ENCODE data around the gene ACSF3. TPM values are rescaled to one million over a fixed set of nuclear protein-coding genes. Genes with fewer than 3 reads are reported as not detected.

ACSF3 gene
- total and polyA plus RNA-seq, 2 experiments from 2014 or later = 27.6 to 32.2 TPM

DNA sequence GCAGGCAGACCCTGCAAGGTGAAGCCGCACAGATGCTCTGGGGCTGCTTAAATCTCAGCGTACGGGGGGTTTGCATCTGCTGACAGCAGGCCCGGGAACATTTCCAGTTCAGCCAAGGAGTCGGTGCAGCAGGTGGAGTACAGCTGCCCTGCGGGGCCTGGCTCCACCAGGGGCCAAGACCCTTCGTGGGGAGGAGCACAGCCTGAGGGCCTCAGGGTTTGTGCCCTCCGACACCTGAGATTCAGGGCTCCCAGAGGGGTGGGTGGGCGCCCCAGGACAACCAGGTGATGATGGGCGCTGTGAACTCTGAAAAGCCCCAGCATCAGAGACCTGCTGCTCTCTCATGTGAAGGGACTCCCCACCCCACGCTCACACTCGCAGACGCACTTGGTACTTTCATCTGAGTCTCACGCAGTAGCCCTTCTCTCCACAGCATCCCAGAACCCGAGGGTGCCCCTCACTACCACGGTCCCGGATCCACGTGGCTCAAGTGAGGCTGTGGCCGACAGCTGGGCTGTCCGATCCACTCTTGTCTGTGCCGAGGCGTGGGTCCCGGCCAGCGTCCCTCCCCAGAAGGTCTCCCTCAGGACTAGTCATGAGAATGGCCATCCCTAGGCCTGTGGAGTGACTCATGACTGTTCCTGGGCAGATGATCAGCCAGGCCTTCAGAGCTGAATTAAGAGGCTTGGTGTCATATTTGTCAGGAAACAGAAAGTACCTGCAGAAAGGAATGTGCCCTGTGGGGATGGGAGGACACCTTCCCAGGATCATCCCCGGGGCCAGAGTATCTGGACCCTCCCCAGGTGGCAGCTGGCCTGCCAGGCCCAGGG lies 29.6 kb downstream of the ACSF3 start:
- no peaks in the 10 kb centered on the region for H3K4me1 ChIP-seq (ENCODE audit: low read depth)
- no peak for DNase-seq (ENCODE audit: low read depth in 1 of 2, low spot score in 1 of 2)
- peaks cover 10% of the 10 kb centered on the region for H3K36me3 ChIP-seq
- H3K27me3 ChIP-seq = no peaks in the 10 kb centered on the region
- no peak overlapping the region for H3K27ac ChIP-seq
- H3K9me3 ChIP-seq (ENCODE audit: low read depth) = no peaks in the 10 kb centered on the region
- TF ChIP-seq, protein P1, sequence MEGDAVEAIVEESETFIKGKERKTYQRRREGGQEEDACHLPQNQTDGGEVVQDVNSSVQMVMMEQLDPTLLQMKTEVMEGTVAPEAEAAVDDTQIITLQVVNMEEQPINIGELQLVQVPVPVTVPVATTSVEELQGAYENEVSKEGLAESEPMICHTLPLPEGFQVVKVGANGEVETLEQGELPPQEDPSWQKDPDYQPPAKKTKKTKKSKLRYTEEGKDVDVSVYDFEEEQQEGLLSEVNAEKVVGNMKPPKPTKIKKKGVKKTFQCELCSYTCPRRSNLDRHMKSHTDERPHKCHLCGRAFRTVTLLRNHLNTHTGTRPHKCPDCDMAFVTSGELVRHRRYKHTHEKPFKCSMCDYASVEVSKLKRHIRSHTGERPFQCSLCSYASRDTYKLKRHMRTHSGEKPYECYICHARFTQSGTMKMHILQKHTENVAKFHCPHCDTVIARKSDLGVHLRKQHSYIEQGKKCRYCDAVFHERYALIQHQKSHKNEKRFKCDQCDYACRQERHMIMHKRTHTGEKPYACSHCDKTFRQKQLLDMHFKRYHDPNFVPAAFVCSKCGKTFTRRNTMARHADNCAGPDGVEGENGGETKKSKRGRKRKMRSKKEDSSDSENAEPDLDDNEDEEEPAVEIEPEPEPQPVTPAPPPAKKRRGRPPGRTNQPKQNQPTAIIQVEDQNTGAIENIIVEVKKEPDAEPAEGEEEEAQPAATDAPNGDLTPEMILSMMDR (IDR thresholded peaks at IDR 0.05; ENCODE audit: low read depth, low read length) = no peak
- H3K4me3 ChIP-seq = no peak overlapping the region

DNA sequence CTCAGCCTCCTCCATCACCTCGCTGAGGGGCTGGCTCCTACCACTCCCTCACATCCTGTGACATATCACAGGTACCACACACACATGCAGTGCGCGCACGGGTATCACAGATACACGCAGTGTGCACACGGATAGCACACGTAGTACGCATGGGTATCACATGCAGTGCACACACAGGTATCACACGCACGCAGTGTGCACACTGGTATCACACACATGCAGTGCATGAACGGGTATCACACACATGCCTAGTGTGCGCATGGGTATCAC lies 30.1 kb downstream of the ACSF3 start:
- peaks cover 10% of the 10 kb centered on the region for H3K36me3 ChIP-seq
- TF ChIP-seq, protein P1 (IDR thresholded peaks at IDR 0.05; ENCODE audit: low read depth, low read length) = no peak
- H3K4me3 ChIP-seq = no peak overlapping the region

DNA sequence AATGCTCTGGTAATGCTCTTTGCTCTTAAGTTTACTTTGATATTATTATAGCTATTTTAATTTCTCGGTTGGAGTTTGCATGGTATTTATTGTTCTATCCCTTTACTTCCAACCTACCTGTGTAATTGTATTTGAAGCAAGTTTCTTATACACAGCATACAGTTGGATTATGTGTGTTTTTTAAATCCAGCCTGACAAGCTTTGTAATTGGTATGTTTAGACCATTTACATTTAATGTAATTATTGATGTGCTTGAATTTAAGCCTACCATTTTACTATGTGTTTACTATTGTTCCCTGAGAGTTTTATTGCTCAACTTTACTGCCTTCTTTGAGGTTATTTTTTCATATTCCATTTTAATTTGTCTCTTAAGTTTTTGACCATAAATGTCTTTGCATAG lies 35.7 kb downstream of the ACSF3 start:
- DNase-seq (ENCODE audit: low read depth in 1 of 2, low spot score in 1 of 2) = no peak
- no peak overlapping the region for H3K4me3 ChIP-seq
- TF ChIP-seq, protein P1 (IDR thresholded peaks at IDR 0.05; ENCODE audit: low read depth, low read length) = no peak
- H3K27me3 ChIP-seq = no peaks in the 10 kb centered on the region
- H3K4me1 ChIP-seq (ENCODE audit: low read depth) = no peaks in the 10 kb centered on the region
- H3K27ac ChIP-seq = no peak overlapping the region
- no peaks in the 10 kb centered on the region for H3K9me3 ChIP-seq (ENCODE audit: low read depth)
- peaks cover 5% of the 10 kb centered on the region for H3K36me3 ChIP-seq

More for the DNA sequence above, 30.1 kb downstream of the ACSF3 start:
- Histone ChIP-seq H3K27ac (no peak overlapping the region), H3K4me1 (ENCODE audit: low read depth) (no peaks in the 10 kb centered on the region), H3K27me3 (no peaks in the 10 kb centered on the region), H3K9me3 (ENCODE audit: low read depth) (no peaks in the 10 kb centered on the region)
- no peak for DNase-seq (ENCODE audit: low read depth in 1 of 2, low spot score in 1 of 2)

DNA sequence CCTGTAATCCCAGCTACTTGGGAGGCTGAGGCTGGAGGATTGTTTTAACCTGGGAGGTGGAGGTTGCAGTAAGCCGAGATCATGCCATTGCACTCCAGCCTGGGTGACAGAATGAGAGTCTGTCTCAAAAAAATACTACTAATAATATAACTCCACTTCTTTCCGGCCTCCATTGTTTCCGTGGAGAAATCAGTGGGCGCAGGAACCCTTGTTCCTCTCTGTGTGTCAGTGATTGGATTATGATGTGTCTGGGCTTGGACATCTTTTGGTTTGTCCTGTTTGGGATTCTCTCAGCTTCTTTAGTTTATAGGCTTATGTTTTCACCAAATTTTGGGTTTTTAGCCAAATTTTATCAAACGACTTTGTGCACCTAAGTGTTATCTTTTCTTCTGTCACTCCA lies 36.8 kb downstream of the ACSF3 start:
- Histone ChIP-seq H3K4me3 (no peak overlapping the region), H3K27ac (no peak overlapping the region), H3K9me3 (ENCODE audit: low read depth) (no peaks in the 10 kb centered on the region), H3K4me1 (ENCODE audit: low read depth) (no peaks in the 10 kb centered on the region), H3K36me3 (peaks cover 5% of the 10 kb centered on the region), H3K27me3 (no peaks in the 10 kb centered on the region)
- TF ChIP-seq, protein P1 (IDR thresholded peaks at IDR 0.05; ENCODE audit: low read depth, low read length) = no peak
- no peak for DNase-seq (ENCODE audit: low read depth in 1 of 2, low spot score in 1 of 2)

DNA sequence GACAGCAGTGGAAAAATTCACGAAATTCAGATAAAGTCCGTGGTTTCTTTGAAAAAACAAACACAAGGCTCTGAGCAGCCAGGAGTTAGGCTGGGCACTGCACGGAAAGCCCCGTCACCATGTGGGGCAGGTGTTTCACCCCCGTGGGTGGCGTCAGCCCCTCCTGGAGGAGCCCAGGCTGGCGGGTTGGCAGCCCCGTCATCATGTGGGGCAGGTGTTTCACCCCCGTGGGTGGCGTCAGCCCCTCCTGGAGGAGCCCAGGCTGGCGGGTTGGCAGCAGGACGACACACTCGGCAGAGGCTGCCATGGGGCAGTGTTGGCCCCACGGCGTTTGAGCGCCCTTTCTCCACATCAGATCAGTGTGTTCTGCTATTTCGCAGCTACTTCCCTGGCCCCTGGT lies 38.1 kb downstream of the ACSF3 start:
- H3K27ac ChIP-seq = no peak overlapping the region
- no peaks in the 10 kb centered on the region for H3K9me3 ChIP-seq (ENCODE audit: low read depth)

More for the DNA sequence above, 38.1 kb downstream of the ACSF3 start:
- Histone ChIP-seq H3K4me3 (no peak overlapping the region), H3K36me3 (peaks cover 3% of the 10 kb centered on the region), H3K27me3 (no peaks in the 10 kb centered on the region), H3K4me1 (ENCODE audit: low read depth) (no peaks in the 10 kb centered on the region)
- TF ChIP-seq, protein P1 (IDR thresholded peaks at IDR 0.05; ENCODE audit: low read depth, low read length) = no peak
- DNase-seq (ENCODE audit: low read depth in 1 of 2, low spot score in 1 of 2) = no peak
